Measurements from ENCODE around the gene AOPEP.

The AOPEP gene

GRCh38 chr9:95098391-95098921 lies 372.0 kb downstream of the AOPEP start:
- Histone ChIP-seq H3K27me3 (replicated peaks; ENCODE audit: control insufficient read depth, insufficient read depth, low read length) (no peaks in the 10 kb centered on the region), H3K36me3 (ENCODE audit: control insufficient read depth, insufficient read depth, low read length) (peaks cover 4% of the 10 kb centered on the region), H3K4me3 (replicated peaks; ENCODE audit: low read depth, low read length) (no peak overlapping the region)
- TF ChIP-seq, protein P1, sequence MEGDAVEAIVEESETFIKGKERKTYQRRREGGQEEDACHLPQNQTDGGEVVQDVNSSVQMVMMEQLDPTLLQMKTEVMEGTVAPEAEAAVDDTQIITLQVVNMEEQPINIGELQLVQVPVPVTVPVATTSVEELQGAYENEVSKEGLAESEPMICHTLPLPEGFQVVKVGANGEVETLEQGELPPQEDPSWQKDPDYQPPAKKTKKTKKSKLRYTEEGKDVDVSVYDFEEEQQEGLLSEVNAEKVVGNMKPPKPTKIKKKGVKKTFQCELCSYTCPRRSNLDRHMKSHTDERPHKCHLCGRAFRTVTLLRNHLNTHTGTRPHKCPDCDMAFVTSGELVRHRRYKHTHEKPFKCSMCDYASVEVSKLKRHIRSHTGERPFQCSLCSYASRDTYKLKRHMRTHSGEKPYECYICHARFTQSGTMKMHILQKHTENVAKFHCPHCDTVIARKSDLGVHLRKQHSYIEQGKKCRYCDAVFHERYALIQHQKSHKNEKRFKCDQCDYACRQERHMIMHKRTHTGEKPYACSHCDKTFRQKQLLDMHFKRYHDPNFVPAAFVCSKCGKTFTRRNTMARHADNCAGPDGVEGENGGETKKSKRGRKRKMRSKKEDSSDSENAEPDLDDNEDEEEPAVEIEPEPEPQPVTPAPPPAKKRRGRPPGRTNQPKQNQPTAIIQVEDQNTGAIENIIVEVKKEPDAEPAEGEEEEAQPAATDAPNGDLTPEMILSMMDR (IDR thresholded peaks at IDR 0.05; ENCODE audit: insufficient read depth, low read length, poor library complexity, severe bottlenecking): no peak
- DNase-seq (ENCODE audit: extremely low read depth, insufficient read length): no peak

DNA sequence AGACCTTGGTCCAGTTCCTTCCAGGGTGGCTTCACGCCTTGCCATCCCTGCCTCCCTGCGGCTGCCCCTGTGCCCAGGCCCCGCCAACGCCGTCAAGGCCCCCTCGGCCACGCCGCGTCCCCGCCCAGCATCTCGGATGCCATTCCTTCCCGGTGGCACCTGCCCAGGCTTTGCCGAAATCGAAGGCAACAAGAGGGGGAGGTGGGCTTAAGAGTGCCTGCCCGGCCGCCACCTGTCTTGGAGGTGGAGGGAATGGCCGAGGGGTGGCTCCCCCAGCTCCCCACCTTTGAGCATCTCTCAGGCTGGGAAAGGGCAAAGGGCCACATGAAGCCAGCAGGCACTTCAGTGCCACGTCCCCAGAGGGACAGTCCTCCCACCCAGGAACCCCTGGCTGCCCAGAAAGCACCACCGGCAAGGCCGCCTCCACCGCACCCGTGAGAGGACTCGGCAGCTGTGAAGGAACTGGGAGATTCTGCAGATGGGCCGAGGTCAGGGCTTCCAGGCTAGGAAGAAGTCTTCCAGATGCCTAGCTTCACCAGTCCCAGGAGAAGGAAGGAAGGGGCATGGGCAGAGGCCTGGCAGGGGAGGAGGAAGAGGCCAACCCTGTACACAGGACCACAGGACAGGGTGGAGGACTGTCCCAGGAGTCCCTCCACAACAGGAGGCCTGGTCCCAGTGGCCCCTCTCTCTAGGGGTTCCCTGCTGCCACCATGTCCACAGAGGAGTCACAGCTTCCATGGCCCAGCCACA lies 373.0 kb downstream of the AOPEP start:
- no peak overlapping the region for H3K4me3 ChIP-seq (replicated peaks; ENCODE audit: low read depth, low read length)
- DNase-seq (ENCODE audit: extremely low read depth, insufficient read length): no peak
- H3K36me3 ChIP-seq (ENCODE audit: control insufficient read depth, insufficient read depth, low read length): peaks cover 4% of the 10 kb centered on the region
- H3K27me3 ChIP-seq (replicated peaks; ENCODE audit: control insufficient read depth, insufficient read depth, low read length): no peaks in the 10 kb centered on the region
- TF ChIP-seq, protein P1 (IDR thresholded peaks at IDR 0.05; ENCODE audit: insufficient read depth, low read length, poor library complexity, severe bottlenecking): no peak

- H3K36me3 ChIP-seq (ENCODE audit: control insufficient read depth, insufficient read depth, low read length): peaks cover 4% of the 10 kb centered on the region
- TF ChIP-seq, protein P1 (IDR thresholded peaks at IDR 0.05; ENCODE audit: insufficient read depth, low read length, poor library complexity, severe bottlenecking): no peak
- H3K4me3 ChIP-seq (replicated peaks; ENCODE audit: low read depth, low read length): no peak overlapping the region
- DNase-seq (ENCODE audit: extremely low read depth, insufficient read length): no peak
- no peaks in the 10 kb centered on the region for H3K27me3 ChIP-seq (replicated peaks; ENCODE audit: control insufficient read depth, insufficient read depth, low read length)
Measured at GRCh38 chr9:95100071-95100627, 373.6 kb downstream of the AOPEP start.

DNA sequence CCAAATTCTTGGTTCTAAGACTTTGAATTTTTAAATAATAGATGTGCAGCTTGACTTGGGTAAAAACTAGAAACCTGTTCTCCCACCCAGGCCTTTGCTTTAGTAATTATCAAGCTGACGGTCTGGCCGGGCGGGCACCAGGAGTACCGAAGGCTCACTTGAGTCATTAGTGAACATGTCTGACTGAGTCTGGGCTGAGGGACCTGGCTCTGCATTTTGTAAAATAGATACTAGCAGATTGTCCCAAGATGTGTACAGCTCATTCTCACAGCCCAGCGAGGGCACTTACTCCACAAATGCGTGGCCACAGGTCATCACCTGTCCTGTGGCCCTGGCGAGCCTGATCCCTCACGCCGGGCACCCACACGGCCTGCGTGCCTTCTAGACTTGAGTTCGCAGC lies 374.8 kb downstream of the AOPEP start:
- H3K27me3 ChIP-seq (replicated peaks; ENCODE audit: control insufficient read depth, insufficient read depth, low read length): no peaks in the 10 kb centered on the region
- no peak for DNase-seq (ENCODE audit: extremely low read depth, insufficient read length)
- H3K4me3 ChIP-seq (replicated peaks; ENCODE audit: low read depth, low read length): no peak overlapping the region
- H3K36me3 ChIP-seq (ENCODE audit: control insufficient read depth, insufficient read depth, low read length): peaks cover 5% of the 10 kb centered on the region
- TF ChIP-seq, protein P1 (IDR thresholded peaks at IDR 0.05; ENCODE audit: insufficient read depth, low read length, poor library complexity, severe bottlenecking): no peak

DNA sequence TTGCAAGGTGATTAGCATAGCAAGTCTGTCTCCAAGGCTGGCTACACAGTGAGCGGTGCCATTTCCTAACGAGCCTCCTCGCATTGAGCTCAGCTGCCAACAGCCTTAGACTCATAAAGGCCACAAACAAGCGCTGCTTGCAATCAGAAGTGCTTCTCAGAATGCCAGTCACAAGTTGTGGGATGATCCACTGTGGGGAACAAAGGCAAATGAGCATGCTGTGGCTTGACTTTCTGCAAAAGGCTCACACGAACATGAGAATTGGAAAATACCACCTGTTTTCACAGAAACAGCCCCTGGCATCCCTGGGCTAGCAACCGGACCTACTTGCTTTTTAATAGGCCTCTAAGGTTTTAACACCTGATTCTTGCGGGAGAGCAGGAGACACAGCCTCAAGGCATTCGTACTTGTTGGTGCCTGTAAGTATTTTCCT lies 375.5 kb downstream of the AOPEP start:
- no peak for DNase-seq (ENCODE audit: extremely low read depth, insufficient read length)
- no peaks in the 10 kb centered on the region for H3K27me3 ChIP-seq (replicated peaks; ENCODE audit: control insufficient read depth, insufficient read depth, low read length)
- H3K36me3 ChIP-seq (ENCODE audit: control insufficient read depth, insufficient read depth, low read length): peaks cover 6% of the 10 kb centered on the region
- H3K4me3 ChIP-seq (replicated peaks; ENCODE audit: low read depth, low read length): no peak overlapping the region
- TF ChIP-seq, protein P1 (IDR thresholded peaks at IDR 0.05; ENCODE audit: insufficient read depth, low read length, poor library complexity, severe bottlenecking): no peak

All from GM06990 (cell line).